GM19324 (cell line): ENCODE results near the gene ACTL10.
"Not testable (repeated sequence)": the region's sequence is repeated elsewhere in the genome, so short reads cannot be mapped to it uniquely, and the experiment has no call there.

Source experiments
- ATAC-seq: cut with Tn5 transposase; IDR thresholded peaks from one replicate; pipeline ENCODE4 v1.9.1; 2021; ENCODE audit warnings: mild to moderate bottlenecking, moderate library complexity; ENCODE audit not compliant: unreplicated experiment, low FRiP score

Gene ACTL10

DNA sequence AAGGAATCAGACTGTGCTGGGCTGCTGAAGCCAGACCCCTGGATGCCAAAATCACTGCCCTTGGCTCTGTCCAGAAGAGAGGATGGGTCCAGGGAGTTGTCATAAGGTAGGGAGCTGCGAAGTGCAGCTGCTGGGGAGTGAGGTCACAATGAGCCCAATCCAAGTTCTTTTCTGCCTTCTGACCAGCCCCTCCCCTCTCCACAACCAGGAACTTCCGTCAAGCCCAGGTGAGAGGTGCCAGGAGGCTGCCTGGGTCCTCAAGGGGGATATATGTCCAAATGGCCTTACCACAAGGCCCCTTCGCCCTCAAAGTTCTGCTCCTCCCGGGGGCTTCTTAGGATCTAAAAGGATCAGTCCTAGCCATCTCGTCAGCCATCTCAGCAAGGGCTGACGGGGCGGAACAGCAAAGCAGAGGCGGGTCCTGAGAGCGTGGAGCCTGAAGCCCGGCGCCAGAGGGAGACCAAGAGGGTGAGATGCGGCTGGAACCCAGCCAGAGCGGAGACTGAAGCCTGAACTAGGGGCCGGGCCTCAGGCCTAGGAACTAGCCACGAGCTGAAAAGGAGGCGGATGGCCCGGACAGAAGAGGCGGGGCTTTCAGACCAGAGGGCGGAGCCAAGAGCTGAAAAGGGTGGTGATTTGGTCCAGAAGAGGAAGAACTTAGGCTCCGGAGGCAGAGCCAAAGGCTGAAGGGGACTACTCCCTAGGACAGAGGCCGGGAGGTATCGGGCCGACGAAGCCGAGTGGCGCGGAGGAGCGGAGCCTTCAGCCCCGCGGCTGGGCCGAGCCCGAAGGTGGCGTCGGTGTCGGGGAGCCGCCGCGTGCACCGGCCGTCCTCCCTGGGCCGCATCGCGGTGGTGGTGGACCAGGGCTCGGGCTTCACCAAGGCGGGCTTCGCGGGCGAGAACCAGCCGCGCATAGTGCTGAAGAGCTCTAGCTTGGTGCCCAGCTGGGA lies at the start of gene ACTL10:
Gene ACTL10 (plus strand): TSS at position 651 of the 952 bp plus-strand sequence. CDS start 555 bp downstream, outside the sequence.
- peak; percentile 61 for ATAC-seq

DNA sequence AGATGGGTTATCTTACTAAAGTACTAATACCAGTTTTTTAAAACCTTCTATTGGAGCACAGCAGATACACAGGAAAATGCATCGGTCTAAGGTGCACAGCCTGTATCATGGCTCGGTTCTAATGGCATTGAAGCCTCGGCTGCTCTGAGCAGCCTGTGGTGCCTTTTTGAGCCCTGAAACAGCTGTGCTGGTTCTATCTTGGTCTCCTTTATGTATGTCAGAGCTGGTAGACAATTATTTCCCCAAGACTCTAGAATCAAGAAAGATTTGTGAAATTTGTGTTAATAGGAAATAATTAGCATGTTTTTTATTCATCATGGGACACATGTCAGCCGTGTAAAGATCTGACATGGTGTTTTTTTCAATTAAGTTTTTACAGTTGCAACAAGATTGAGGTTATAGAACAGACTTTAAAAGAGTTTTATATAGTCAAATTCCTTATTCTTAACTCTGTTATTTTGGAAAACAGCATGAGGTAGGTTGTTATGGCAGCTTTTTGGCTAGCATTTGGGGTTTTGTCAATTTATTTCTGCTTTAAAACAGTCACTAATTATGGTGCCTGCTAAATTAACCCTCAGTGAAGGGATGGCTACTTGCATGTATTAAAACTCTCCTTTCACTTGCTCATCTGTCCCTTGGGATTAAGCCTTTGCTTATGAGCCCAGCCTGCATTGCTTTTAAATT lies 44.9 kb upstream of the ACTL10 start:
- ATAC-seq: no peak

DNA sequence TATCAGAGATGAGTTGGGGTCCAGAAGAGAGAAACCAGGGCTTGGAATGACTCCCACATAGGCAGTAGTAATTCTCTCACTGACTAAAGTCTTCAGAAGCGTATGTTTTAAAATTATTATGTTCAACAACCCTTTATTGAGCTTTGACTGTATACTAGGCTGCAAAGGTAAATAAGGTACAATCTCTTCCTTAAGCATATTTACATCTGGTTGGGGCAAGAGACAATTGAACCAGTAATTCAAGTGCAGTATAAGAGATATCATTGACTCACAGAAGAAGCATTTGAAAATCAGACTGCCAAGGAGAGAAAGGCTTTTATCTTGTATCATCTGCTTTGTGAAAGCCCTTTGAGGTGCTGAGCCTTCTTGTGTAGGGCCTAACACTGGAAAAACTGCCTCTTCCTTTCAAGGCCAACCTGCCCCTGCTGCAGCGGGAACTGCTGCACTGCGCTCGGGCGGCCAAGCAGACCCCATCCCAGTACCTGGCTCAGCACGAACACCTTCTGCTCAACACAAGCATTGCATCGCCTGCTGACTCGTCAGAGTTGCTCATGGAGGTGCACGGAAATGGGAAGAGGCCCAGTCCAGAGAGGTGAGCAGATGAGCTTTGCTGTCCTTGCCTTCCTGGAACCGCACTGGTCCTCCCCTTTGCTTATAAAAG lies 43.9 kb upstream of the ACTL10 start:
- no peak for ATAC-seq

DNA sequence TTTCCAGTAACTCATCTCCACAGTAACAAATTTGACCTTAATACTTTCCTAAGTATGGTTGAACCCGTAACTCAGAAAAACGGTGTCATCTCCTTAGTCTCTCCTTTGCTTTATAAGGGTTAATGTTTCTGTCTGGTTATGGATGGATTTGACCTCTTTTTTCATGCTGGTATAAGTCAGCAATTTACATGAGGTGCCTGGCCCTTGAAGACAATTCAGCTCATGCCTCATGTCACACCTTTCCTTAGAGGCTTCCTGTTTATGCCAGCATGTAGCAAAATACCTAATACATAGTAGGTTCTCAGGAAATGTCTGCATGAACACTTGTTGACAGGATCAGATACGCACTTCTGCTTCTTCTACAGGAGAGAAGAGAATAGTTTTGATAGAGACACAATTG lies 42.3 kb upstream of the ACTL10 start:
- no peak for ATAC-seq

DNA sequence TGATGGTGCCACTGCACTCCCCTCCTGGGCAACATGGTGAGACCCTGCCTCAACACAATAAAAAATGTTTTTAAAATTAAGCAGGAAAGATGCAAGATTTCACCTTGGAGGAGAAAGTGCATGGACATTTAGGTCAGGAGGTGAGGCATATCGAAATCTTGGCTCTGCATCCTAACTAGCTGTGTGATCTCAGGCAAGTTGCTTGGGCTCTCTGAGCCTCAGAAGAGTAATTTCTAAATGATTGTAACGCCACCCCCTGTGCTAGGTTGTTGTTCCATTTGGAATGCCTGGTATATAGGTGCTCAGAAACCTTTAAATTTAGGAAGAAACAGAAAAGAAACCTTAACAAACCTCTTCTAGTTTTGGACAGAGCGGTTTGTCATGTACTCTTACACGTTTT lies 40.6 kb upstream of the ACTL10 start:
- ATAC-seq: no peak

DNA sequence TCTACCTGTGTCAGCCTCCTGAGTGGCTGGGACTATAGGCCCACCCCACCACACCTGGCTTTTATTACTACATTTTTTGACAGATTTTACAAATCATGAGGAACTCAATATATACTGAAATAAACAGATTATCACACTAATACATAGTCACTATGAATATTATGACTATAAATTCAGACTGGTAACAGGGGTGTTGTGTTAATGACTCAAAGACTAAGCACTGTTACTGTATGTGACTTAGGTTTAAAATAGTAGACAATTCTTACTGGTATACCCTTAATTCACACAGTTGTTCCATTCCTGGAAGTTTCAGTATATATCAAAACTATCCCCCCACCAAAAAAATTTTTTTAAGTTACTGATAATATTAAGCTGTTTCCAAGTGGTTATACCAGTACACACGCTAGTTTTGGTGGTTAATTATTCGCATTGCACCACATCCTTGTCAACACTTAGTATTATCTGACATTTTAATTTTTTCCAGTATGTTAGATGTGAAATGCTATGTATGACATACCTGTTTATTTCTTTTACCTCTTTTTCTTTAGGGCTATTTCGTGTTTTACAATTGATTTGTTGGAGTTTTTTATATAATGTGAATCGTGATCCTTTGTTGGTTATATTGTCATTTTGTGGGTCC lies 39.0 kb upstream of the ACTL10 start:
- no peak for ATAC-seq

DNA sequence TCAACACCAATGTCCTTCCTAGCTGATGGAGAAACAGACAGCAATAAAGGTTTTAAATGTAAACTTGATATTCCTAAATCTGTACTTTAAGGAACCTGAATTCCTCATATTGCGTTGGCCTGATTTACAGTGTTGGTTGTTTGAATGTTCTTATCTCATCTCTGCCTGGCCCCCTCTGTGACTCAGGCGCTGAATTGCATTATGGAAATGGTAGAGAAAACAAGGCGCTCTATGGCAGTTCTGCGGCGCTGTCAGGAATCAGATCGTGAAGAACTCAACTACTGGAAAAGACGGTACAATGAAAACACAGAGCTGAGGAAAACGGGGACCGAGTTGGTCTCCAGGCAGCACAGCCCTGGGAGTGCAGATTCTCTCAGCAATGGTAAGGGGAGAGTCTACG lies 37.2 kb upstream of the ACTL10 start:
- no peak for ATAC-seq

DNA sequence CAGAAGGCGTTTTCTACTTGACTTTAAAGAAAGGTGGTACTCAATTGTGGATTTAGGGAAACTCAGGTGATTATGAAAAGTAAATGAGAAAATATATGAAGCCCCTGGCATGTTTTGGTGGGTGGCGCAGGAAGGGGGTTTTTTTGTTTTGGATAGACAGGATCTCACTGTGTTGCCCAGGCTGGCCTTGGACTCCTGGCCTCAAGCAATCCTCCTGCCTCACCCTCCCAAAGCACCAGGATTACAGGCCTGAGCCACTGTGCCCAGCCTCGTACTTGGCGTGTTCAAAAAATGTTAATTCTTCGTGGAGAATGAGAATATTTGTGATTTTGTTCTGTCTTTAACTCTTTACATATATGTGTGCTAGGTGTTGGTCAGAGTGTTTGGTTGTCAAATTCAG lies 36.8 kb upstream of the ACTL10 start:
- no peak for ATAC-seq

DNA sequence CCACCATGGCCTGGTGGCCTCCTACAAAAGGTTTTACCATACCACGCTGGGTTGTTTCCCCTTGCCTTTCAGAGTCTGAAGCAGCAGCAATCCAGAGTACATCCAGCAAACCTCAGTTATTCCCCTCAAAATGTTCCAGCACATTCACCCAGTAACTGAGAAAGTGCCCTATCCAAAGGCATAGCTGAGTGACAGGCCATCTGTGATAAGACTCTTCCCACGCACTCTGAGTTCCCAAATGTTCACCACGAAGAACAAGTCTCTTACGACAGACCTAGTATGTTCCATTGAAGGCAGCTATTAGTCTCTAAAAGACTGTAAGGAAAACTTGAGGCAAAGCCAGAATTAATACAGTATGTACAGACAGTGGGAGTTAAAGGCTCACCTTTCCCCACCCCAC lies 36.2 kb upstream of the ACTL10 start:
- ATAC-seq: no peak

DNA sequence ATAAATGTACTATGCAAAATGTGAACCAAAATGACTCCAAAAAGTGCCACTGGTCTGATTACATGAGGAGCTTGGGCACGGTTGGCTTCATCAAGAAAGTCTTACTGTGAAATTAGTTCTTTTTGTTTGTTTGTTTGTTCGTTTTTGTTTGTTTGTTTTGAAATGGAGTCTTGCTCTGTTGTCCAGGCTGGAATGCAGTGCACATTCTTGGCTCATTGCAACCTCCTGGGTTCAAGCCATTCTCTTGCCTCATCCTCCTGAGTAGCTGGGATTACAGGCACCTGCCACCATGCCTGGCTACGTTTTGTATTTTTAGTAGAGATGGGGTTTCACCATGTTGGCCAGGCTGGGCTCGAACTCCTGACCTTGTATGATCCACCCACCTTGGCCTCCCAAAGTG lies 34.8 kb upstream of the ACTL10 start:
- not testable (repeated sequence) for ATAC-seq

DNA sequence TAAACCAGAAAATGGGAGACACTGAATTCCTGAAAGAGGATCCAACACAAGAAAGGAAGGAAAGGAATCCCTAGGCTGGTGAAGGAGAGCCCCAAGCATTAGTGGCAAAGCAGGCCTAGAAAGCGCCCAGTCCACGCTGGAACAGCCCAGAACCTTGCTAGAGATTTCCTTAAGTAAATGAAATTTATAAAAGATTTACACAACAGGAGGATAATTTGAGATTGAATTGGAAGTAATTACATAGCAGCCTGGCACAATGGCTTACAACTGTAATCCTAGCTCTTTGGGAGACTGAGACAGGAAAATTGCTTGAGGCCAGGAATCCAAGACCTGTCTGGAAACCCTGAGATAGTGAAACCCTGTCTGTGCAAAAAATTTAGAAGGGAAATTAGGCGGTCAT lies 31.4 kb upstream of the ACTL10 start:
- no peak for ATAC-seq

DNA sequence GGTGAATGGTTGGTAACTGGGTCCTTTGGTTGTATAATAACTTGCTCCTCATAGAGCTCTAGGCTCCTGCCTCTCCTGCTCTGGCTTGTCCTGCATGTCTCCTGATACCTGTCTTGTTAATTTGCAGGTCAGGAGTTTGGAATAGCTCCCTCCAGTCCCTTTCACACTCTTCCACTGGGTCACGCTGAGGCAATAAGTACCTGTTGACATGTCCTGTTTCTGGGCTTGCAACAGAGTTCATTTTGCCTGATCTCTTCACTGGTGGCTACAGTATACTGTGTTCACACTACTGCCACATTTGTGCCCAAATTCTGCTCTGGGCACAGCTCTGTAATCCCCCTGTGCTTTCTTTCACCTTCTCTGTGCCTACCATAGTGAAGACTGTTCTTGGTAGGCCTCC lies 30.0 kb upstream of the ACTL10 start:
- no peak for ATAC-seq

DNA sequence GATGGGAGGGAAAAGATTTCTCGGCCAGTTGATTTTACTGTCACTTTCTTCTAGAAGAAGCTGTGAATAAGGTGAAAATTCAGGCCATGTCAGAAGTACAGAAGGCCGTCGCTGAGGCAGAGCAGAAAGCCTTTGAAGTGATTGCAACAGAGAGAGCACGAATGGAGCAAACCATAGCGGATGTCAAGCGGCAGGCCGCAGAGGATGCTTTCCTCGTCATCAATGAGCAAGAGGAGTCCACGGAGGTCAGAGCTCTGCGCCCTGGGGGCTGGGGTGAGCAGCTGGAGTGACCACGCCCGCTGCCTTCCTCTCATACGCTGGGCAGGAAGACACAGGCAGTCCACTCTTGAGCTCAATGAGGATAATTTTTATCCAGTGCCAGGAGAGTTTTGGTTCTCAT lies 26.5 kb upstream of the ACTL10 start:
- no peak for ATAC-seq

DNA sequence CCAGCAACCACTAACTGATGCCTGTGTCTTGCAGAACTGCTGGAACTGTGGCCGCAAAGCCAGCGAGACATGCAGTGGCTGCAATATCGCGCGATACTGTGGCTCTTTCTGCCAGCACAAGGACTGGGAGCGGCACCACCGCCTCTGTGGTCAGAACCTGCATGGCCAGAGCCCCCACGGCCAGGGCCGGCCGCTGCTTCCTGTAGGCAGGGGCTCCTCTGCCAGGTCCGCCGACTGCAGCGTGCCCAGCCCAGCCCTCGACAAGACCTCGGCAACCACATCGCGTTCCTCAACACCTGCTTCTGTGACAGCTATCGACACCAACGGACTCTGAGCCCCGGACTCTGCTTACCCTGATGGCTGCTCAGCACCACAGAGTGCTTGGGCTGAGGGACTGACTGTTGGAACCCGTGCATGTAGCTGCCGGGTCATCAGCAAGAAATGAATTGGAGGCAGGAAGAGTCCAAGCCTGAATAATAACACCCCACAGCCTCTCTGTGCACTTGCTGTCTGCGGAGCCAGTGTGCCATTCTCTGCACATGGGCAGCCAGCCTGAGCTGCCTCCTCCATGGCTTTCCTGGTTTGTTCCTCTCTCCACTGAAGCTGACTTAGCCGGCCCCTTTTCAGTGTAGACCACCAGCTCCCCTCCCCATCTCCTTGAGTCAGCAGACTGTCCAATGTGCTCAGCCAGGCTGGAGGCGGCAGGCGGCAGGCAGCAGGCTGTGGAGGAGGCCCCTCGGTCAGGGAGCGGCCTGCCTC lies 22.3 kb upstream of the ACTL10 start:
- ATAC-seq: no peak

DNA sequence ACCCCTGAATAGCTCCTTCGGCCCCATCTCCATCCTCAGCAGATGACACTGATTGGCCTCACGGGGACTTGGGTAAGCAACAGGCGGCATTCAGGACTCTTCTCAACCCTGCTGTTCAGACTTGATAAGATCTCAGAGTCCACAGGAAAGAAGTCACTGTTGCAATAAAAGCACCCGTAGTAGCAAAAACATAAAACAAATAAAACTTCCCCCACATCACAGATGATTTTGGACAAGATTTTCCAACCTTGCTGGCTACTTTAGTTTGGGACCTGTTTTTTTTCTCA lies 21.7 kb upstream of the ACTL10 start:
- no peak for ATAC-seq

DNA sequence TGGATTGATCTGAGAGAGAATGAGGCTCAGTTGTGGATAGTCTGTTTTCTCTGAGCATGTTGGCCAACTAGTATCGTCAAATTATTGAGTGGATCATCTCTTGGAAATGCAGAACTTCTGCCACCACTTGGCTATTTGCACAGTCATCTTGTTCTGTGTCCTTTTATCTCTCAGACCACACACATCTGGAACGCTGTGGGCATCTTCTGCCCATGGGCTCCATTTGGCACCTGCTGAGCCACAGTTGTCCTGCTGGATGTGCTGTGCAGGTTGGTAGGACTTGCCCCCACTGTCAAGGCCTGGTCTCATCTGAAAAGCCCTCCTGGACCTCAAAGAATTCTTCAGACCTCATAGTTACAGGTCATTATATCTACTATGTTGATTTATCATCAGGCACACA lies 21.3 kb upstream of the ACTL10 start:
- no peak for ATAC-seq

DNA sequence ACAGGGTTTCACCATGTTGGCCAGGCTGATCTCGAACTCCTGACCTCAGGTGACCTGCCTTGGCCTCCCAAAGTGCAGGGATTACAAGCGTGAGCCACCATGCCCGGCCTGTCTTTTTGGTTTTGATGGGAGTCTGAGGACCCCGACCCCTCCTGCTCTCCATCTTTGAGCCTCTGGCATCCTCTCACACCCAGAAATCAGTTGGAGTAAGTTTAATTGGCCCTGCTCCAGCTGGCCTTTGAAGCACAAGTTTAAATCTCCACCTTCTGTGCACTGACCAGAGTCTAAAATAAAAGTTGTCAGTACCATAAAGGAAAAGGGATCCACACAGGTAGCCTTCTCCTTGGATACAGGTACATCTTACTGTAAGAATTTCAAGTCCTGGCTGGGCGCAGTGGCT lies 20.6 kb upstream of the ACTL10 start:
- no peak for ATAC-seq

DNA sequence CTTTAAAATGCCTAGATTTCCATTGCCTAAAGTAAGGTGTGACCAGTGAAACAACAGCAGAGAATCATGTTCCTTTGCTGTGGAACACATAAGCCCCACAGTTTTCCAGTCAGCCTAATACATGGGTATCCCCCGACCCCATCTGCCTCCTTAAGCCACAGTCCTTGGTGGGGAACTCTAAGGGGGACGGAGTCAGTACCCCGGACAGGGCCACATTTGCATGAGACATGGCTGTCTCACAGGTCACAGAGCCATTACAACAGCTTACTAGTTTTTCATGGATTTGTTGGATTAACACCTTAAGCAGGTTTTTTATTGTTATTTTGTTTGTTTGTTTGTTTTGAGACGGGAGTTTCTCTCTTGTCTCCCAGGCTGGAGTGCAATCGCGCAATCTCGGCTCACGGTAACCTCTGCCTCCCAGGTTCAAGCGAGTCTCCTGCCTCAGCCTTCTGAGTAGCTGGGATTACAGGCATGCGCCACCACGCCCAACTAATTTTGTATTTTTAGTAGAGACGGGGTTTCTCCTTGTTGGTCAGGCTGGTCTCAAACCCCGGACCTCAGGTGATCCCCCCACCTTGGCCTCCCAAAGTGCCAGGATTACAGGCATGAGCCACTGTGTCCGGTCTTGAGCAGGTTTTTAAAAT lies 19.7 kb upstream of the ACTL10 start:
- not testable (repeated sequence) for ATAC-seq

DNA sequence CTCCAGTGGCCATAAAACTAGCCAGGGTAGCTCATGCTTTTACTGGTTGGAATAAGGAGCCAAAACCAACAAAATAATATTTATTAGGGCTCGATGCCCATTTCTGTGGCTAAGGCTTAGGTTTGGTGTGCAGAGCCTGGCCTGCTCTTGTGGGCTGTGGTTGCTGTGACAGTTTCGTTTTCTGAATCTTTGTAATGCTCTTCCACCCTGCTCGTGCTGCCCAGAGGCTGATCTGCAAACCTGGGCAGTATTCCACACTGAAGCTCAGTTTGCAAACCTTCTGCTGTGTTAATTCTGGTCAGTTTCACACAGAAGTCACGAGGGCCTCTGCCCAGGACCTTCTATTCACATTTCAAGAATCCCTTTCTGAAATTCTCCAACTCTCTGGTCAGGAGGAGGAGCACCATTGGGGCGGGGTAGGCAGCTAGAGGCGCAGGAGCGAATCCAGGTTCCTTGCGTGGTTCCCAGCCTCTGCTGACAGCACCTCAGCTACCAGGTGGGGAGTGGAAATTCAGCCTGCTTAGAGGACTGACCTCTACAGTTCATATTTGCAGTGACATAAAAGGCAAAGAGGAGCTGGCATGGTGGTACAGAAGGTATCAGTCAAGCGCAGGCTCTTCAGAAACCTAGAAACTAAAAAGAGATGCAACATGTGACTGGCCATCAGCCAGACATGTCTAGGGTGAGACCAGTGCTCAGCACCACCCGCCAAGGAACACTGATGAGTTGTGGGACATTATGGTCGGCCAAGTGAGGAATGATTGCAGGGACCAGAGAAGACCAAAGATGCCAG lies 18.9 kb upstream of the ACTL10 start:
- ATAC-seq: peak; percentile 58
